Bronchial epithelial cell (primary cell): ENCODE measurements around the gene IRF2. TPM values are rescaled to one million over a fixed set of nuclear protein-coding genes. Genes with fewer than 3 reads are reported as not detected.

Source experiments
- DNase-seq: peaks from one replicate; pipeline ENCODE4 v3.0.0-alpha.2; 2010; ENCODE audit warnings: low read depth
- FAIRE-seq: peaks from 2 replicates; lab custom pipeline; 2011; peaks lifted over from hg19 to GRCh38; lab: Jason Lieb, UNC
- H3K27me3 ChIP-seq: 2 replicates; pipeline ENCODE4 v1.5.1; 2011; ENCODE audit warnings: low read length; ENCODE audit not compliant: control insufficient read depth, insufficient read depth
- H3K36me3 ChIP-seq: 2 replicates; pipeline ENCODE4 v1.5.1; 2011; ENCODE audit warnings: low read length; ENCODE audit not compliant: control insufficient read depth, insufficient read depth
- H3K4me3 ChIP-seq: 2 replicates; pipeline ENCODE4 v1.5.1; 2011; ENCODE audit warnings: mild to moderate bottlenecking, low read depth, low read length, control low read depth
- CTCF ChIP-seq: IDR thresholded peaks from 2 replicates; pipeline ENCODE4 v1.5.1; 2011; ENCODE audit warnings: mild to moderate bottlenecking, moderate library complexity, low read length, control low read depth, inconsistent platforms; ENCODE audit not compliant: insufficient read depth, severe bottlenecking
- total RNA-seq: library from RNA; depleted of rRNA; stranded (reverse); fragments of >200 nt; gene quantifications from 2 replicates; pipeline ENCODE4 v1.2.1, GENCODE V29; 2014

Gene IRF2
- total RNA-seq, 1 donor from 2014 or later: 16.1 TPM

GRCh38 chr4:184427687-184428086, 46.7 kb downstream of the IRF2 start:
- FAIRE-seq: no peak
- Histone ChIP-seq H3K36me3 (peaks cover 2% of the 10 kb centered on the region), H3K4me3 (no peak overlapping the region), H3K27me3 (no peaks in the 10 kb centered on the region)
- DNase-seq: no peak
- no peak for TF ChIP-seq CTCF

- Histone ChIP-seq H3K4me3 (no peak overlapping the region), H3K27me3 (no peaks in the 10 kb centered on the region), H3K36me3 (peaks cover 2% of the 10 kb centered on the region)
- FAIRE-seq (no peak), DNase-seq (no peak)
- no peak for TF ChIP-seq CTCF
Measured at GRCh38 chr4:184427093-184427492, 47.3 kb downstream of the IRF2 start.

GRCh38 chr4:184424993-184425758, 49.2 kb downstream of the IRF2 start:
- no peak for TF ChIP-seq CTCF
- DNase-seq (peak; percentile 43), FAIRE-seq (no peak)
- Histone ChIP-seq H3K4me3 (no peak overlapping the region), H3K27me3 (no peaks in the 10 kb centered on the region), H3K36me3 (peaks cover 3% of the 10 kb centered on the region)

GRCh38 chr4:184424279-184424678, 50.1 kb downstream of the IRF2 start:
- peaks cover 3% of the 10 kb centered on the region for H3K36me3 ChIP-seq
- no peak overlapping the region for H3K4me3 ChIP-seq
- H3K27me3 ChIP-seq: no peaks in the 10 kb centered on the region
- FAIRE-seq (no peak), DNase-seq (no peak)
- TF ChIP-seq CTCF: no peak

- peaks cover 3% of the 10 kb centered on the region for H3K36me3 ChIP-seq
- DNase-seq: no peak
- no peak for TF ChIP-seq CTCF
Measured at GRCh38 chr4:184423003-184423686, 51.2 kb downstream of the IRF2 start.

More at GRCh38 chr4:184423003-184423686, 51.2 kb downstream of the IRF2 start:
- FAIRE-seq: peak; percentile 23
- Histone ChIP-seq H3K4me3 (no peak overlapping the region), H3K27me3 (no peaks in the 10 kb centered on the region)
